GM18861 (cell line): Measurements from ENCODE around the gene VIPR2.
"Not testable (repeated sequence)": the region's sequence is repeated elsewhere in the genome, so short reads cannot be mapped to it uniquely, and the experiment has no call there.

Experiments
- ATAC-seq: cut with Tn5 transposase; IDR thresholded peaks from one replicate; pipeline ENCODE4 v1.9.1; 2021; ENCODE audit not compliant: unreplicated experiment

VIPR2 gene, protein sequence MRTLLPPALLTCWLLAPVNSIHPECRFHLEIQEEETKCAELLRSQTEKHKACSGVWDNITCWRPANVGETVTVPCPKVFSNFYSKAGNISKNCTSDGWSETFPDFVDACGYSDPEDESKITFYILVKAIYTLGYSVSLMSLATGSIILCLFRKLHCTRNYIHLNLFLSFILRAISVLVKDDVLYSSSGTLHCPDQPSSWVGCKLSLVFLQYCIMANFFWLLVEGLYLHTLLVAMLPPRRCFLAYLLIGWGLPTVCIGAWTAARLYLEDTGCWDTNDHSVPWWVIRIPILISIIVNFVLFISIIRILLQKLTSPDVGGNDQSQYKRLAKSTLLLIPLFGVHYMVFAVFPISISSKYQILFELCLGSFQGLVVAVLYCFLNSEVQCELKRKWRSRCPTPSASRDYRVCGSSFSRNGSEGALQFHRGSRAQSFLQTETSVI

GRCh38 chr7:159144758-159145489 lies at the start of gene VIPR2:
Gene VIPR2, minus strand, starts transcription at chr7:159144867. Its CDS starts 96 bp downstream, at chr7:159144771.
- ATAC-seq: no peak

GRCh38 chr7:159193543-159194090 lies 49.0 kb upstream of the VIPR2 start:
- ATAC-seq: no peak

GRCh38 chr7:159192725-159193453 lies 48.2 kb upstream of the VIPR2 start:
- ATAC-seq: no peak

DNA sequence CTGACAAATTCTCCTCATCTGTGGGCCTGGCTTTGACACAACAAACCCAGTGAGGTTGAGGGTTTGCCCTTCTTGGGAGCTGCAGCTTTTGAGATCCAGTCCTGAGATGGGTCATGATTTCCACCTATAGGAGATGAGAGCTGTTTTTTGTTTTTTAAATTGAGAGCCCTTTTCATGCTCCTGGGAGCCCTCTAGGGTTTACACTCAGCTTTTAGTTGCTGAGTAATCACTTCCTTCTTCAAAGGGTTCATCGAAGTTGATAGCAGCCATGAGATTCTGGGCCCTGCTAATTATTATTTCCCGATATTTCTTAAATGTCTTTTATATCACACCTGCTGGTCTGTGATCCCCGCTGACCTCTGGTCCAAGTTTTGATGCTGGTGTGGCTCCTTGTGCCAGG lies 47.3 kb upstream of the VIPR2 start:
- no peak for ATAC-seq

DNA sequence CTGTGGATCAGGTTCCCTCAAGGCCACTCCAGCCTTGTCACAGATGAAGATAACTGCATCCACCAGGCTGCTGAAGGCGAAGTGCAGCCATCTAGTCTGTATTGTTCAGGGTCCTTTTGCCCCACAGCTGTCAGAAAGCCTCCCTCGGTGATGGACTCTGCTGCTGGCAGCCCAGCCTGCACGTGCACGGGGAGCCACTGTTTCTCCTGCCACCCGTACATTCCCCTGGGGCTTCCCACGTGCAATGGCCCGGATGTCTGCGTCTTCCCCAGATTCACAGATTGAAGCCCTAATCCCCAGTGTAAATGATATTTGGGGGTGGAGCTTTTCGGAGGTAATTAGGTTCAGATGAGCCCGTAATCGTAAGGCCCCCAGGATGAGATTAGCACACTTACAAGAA lies 46.6 kb upstream of the VIPR2 start:
- no peak for ATAC-seq

DNA sequence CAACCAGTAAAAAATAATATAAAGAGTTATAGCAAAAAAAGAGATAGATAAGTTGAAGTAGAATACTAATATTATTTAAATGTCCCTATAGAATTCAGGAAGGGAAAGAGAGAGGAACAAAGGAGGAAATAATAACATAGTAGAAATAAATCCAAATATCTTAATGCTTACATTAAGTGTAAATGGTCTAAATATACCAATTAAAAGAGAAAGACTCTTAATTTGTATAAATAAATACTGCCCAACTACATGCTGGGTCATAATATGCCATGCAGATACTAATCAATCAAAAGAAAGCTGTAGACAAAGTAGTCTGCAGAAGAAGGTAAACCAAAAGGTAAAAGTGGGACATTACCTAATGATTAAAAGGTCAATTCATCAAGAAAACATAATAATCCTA lies 43.3 kb upstream of the VIPR2 start:
- no peak for ATAC-seq

- no peak for ATAC-seq
Measured at GRCh38 chr7:159179241-159179640, 34.6 kb upstream of the VIPR2 start.

DNA sequence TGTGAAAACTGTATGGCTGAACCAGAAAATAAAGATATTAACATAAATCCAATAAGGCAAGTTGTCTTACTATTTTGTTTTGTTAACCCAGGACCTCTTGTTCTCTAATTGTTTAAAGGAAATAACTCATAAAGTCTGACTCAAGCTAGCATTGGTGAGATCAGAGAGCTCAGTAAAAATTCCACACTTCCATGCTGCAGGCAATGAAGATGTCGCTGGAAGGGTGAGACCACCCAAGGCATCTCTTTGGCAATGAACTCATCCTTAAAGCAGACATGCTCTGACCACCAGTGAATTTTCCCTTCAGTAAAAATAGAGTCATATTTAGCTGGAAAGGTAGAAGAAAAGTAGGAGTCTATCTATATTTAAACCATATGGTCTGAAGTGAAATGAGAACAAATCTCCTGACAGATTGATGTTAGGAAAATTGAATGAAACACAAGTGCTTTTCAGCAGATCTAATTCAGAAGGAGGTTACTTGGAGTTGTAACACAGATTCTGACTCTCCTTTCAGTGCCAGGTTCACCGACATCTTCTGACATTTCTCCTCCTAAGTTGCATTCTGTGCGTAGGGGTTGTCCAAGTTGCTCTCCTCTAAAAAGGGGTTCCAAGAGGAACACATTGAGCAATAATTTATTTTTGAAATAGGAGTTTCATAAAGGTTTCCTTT lies 32.8 kb upstream of the VIPR2 start:
- no peak for ATAC-seq

DNA sequence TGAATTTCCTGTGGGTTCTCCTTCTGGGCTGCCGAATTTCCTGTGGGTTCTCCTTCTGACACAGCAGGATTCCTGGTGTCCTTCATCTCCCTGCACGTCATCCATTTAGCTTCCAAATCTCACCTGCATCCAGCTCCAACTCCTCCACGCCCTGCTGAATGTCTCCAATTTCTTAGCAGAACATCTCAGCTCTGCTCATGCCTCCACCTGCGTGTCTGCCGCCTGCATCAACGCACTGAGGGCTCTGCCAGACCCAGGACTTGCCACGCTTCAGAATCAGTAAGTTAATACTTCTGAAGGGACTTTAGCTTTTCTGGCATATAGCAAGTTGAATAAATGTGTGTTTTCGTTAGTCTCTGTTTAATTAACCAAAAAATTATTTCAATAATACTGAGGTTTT lies 31.1 kb upstream of the VIPR2 start:
- no peak for ATAC-seq

DNA sequence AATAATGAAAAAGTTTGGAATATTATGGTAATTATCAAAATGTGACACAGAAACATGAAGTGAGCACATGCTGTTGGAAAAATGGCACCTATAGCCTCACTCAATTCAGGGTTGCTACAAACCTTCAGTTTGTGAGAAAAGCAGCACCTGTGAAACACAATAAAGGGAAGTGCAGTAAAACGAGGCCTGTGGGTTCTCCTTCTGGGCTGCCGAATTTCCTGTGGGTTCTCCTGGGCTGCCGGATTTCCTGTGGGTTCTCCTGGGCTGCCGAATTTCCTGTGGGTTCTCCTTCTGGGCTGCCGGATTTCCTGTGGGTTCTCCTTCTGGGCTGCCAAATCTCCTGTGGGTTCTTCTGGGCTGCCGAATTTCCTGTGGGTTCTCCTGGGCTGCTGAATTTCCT lies 30.4 kb upstream of the VIPR2 start:
- ATAC-seq: not testable (repeated sequence)

DNA sequence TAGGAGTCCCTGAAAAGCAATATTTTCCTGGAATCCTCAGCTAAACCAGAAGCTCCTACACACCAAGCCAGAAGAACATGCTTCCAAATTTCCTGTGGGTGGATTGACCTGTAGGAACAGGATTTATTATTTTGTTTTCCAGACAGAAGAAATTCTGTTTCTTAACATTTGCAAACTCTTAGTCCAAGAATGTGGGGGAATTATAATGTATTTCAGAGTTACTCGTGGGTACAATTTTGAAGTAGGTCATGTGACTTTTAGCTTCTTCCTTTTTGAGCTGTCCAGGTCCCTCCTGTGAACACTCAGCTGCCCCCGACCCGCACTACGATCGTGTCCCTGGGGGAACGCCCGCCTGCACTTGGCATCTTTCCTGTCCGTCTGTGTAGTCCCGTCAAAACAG lies 27.7 kb upstream of the VIPR2 start:
- ATAC-seq: no peak

GRCh38 chr7:159169391-159169790 lies 24.7 kb upstream of the VIPR2 start:
- no peak for ATAC-seq

GRCh38 chr7:159167139-159167538 lies 22.5 kb upstream of the VIPR2 start:
- no peak for ATAC-seq

DNA sequence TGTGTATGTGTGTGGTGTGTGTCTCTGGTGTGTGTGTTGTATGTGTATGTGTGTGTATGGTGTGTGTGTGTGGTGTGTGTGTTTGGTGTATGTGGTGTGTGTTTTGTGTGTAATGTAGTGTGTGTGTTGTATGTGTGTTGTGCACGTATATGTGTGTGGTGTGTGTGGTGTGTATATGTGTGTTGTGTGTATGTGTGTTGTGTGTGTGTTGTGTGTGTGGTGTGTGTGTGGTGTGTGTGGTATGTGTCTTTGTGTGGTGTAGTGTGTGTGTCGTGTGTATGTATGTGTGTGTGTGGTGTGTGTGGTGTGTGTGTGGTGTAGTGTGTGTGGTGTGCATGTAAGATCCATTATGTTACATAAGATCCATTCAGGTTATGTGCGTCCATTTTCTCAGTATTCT lies 21.9 kb upstream of the VIPR2 start:
- no peak for ATAC-seq

DNA sequence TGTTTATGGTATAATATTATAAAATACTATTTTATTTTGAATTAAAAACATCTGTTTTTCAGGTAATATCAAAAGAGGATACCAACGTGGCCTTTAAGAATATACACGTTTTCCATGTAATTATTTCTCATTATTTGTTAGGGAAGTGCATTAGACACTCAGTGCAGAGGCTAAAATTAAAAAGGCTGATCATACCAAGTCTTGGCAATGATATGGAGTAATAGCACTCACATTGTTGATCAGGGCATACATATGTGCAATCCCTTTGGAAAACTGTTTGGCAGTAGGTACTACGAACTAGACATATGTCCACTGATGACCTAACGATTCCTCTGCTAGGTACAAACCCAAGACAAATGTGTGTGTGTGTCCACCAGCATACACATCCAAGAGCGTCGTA lies 20.7 kb upstream of the VIPR2 start:
- ATAC-seq: no peak

DNA sequence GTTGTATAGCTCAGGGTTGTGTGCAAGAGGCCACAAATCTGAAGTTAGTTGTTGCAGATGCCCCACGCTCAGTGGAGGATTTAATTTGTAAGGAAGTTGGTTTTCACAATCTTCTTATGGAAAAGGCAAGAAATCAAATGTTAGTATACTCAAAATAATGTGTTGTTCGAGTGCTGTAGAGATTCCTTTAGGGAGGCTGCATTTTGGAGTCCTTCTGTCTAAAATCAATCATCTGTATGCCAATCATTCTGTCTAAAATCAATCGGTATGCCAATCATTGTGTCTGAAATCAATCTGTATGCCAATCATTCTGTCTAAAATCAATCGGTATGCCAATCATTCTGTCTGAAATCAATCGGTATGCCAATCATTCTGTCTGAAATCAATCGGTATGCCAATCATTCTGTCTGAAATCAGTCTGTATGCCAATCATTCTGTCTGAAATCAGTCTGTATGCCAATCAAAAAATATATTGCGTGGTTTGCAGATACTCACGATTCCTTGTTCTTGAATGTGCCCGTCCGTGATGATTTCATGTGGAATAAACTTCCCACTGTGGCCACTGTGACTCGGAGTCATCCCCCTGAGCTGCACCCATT lies 19.1 kb upstream of the VIPR2 start:
- not testable (repeated sequence) for ATAC-seq

DNA sequence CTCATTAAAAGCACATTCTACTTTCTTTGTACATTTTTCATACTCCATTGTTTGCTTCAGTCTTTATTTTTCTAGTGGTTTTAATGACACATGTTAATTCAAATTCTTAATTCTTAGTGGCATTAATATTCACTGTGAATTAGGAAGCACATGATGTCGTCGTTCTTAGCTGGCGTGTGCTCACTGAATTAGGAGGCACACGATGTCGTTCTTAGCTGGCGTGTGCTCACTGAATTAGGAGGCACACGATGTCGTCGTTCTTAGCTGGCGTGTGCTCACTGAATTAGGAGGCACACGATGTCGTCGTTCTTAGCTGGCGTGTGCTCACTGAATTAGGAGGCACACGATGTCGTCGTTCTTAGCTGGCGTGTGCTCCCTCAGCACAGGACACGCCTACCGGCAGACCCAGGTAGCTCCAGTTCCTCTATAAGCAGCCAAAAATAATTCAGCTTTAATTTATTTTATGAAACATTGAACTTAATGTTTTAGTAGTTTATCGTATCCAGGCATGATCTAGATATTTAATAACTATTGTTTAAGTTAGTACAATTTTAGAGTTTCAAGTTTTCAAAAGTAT lies 17.5 kb upstream of the VIPR2 start:
- not testable (repeated sequence) for ATAC-seq

DNA sequence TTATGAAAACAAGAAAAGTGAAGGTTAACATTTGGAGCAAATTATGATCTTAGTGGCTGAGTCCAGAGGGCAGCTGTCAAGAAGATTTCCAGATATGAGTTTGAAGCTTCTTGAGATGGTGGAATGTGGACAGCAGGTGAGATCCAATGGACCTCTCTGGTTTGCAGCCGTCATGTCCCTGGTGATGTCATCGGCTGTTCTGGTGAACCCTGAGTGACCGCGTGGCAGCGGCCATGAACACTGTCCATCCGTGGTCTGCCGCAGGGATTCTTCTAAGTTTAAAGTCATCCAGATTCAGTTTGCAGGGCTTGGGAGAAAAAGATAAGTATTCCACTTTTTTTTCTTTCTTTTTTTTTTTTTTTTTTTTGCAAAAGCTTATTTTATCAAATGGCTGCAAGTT lies 15.8 kb upstream of the VIPR2 start:
- no peak for ATAC-seq

DNA sequence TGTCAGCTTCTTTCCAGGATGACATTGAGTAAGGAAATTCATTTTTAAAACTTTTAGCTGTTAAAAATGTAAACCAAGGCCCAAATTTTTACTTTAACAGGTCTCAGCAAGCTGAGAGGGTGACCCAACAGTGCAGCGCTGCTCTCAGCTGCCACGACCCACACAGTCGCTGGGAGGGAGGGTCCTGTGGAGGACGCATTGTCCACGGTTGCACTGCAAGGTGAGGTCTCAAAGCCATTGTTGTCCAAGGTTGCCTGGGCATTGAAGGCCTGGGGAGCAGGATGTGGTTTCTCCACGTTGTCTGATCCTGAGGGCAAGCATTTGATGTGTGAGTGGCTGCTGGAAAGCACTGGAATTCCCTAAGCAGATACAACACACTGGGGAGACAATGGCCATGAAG lies 15.1 kb upstream of the VIPR2 start:
- no peak for ATAC-seq

DNA sequence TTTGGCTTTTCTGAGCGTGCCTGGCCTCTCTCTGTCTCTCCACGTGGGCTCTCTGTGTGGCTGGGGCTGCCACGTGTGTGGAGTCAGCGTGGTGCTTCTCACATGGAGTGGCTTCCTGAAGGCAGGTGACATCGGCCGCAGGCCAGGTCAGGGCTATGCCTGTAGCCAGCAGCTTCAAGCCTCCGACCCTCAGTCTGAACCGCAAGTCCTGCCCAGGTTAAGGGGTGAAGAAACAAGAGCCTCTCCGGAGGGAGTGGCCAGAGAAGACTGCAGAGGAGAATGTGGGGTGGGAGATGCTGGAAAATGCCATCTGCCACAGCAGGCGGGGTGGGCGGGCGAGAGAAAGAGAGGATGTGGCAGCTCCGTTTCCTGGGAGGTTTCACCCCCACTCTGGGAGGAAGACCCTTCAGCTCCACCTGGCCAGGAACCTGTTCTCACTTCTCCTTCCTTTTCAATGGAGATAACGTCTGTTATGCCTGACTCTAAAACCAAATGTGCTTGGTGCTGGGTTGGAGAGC lies 14.3 kb upstream of the VIPR2 start:
- ATAC-seq: no peak
